Activated T-helper 1 cell treated with anti-CD3 and anti-CD28 coated beads, Interleukin-12 subunit alpha, Interleukin-12 subunit beta, Interleukin-2, Interleukin-4 antibody, amounts not matched to agents 30 ng/mL and 10 ng/mL and 1 ng/mL, durations not matched to agents 14 hours and 24 hours and 36 hours (primary cell): ENCODE measurements around the gene SLC44A1. TPM values are rescaled to one million over a fixed set of nuclear protein-coding genes. Genes with fewer than 3 reads are reported as not detected.

Experiments used
- DNase-seq: peaks from one replicate; pipeline ENCODE4 v3.0.0; 2021; ENCODE audit warnings: low spot score
- H3K27ac Mint-ChIP-seq: one replicate; pipeline ENCODE4 v1.8.0; 2021; ENCODE audit warnings: mild to moderate bottlenecking, mixed read lengths
- H3K27me3 Mint-ChIP-seq: one replicate; pipeline ENCODE4 v1.8.0; 2022; ENCODE audit warnings: mild to moderate bottlenecking, moderate library complexity, mixed read lengths; ENCODE audit not compliant: insufficient read depth
- H3K36me3 Mint-ChIP-seq: one replicate; pipeline ENCODE4 v1.8.0; 2021; ENCODE audit warnings: low read depth, mixed read lengths
- H3K4me1 Mint-ChIP-seq: one replicate; pipeline ENCODE4 v1.8.0; 2021; ENCODE audit warnings: low read depth, mixed read lengths
- H3K4me3 Mint-ChIP-seq: one replicate; pipeline ENCODE4 v1.8.0; 2021; ENCODE audit warnings: mild to moderate bottlenecking, moderate library complexity, mixed read lengths
- H3K9me3 Mint-ChIP-seq: one replicate; pipeline ENCODE4 v1.8.0; 2021; ENCODE audit warnings: mixed read lengths
- intact Hi-C: fragments of 100-400 bp; cut with micrococcal nuclease; formaldehyde crosslinking; loops from one replicate; pipeline ENCODE4 v1.15.1; 2024
- total RNA-seq: library from RNA; stranded (reverse); gene quantifications from 2 replicates; pipeline ENCODE4 v1.2.3, GENCODE V29; 2022

SLC44A1 gene
- total RNA-seq, 1 donor from 2014 or later = 3.8 TPM

GRCh38 chr9:105341434-105342146, 97.1 kb downstream of the SLC44A1 start:
- intact Hi-C loops = loop anchor here (2.0 to 10.0 kb wide), 3 partner anchors 17 to 1247 kb away; partner anchors contain the start of gene SMC2
- no peak overlapping the region for H3K27ac Mint-ChIP-seq
- no peaks in the 10 kb centered on the region for H3K27me3 Mint-ChIP-seq
- no peaks in the 10 kb centered on the region for H3K9me3 Mint-ChIP-seq
- peaks cover 4% of the 10 kb centered on the region for H3K36me3 Mint-ChIP-seq
- H3K4me1 Mint-ChIP-seq = peaks cover 23% of the 10 kb centered on the region
- H3K4me3 Mint-ChIP-seq = no peak overlapping the region
- no peak for DNase-seq

GRCh38 chr9:105342147-105342505, 97.7 kb downstream of the SLC44A1 start:
- no peaks in the 10 kb centered on the region for H3K27me3 Mint-ChIP-seq
- H3K4me1 Mint-ChIP-seq = peaks cover 23% of the 10 kb centered on the region
- no peak overlapping the region for H3K4me3 Mint-ChIP-seq
- no peak for DNase-seq
- intact Hi-C loops = loop anchor here (10.0 kb wide), 1 partner anchor 1247 kb away; the partner anchor contains the start of gene SMC2
- H3K27ac Mint-ChIP-seq = no peak overlapping the region
- peaks cover 2% of the 10 kb centered on the region for H3K36me3 Mint-ChIP-seq
- H3K9me3 Mint-ChIP-seq = no peaks in the 10 kb centered on the region

- no peaks in the 10 kb centered on the region for H3K27me3 Mint-ChIP-seq
- intact Hi-C loops = loop anchor here (10.0 kb wide), 1 partner anchor 1249 kb away; the partner anchor contains the start of gene SMC2
- H3K9me3 Mint-ChIP-seq = no peaks in the 10 kb centered on the region
- H3K27ac Mint-ChIP-seq = no peak overlapping the region
- H3K4me1 Mint-ChIP-seq = peaks cover 23% of the 10 kb centered on the region
- peaks cover 1% of the 10 kb centered on the region for H3K36me3 Mint-ChIP-seq
- DNase-seq = no peak
- H3K4me3 Mint-ChIP-seq = no peak overlapping the region
Observed at GRCh38 chr9:105344283-105344682, 99.8 kb downstream of the SLC44A1 start.

GRCh38 chr9:105345626-105346025, 101.2 kb downstream of the SLC44A1 start:
- intact Hi-C loops = loop anchor here (10.0 kb wide), 1 partner anchor 1251 kb away; the partner anchor contains the start of gene SMC2
- H3K9me3 Mint-ChIP-seq = no peaks in the 10 kb centered on the region
- no peak overlapping the region for H3K4me3 Mint-ChIP-seq
- H3K36me3 Mint-ChIP-seq = peaks cover 1% of the 10 kb centered on the region
- H3K27ac Mint-ChIP-seq = no peak overlapping the region
- DNase-seq = no peak
- no peaks in the 10 kb centered on the region for H3K27me3 Mint-ChIP-seq
- peaks cover 13% of the 10 kb centered on the region for H3K4me1 Mint-ChIP-seq

- DNase-seq = no peak
- intact Hi-C loops = loop anchor here (10.0 kb wide), 1 partner anchor 1251 kb away; the partner anchor contains the start of gene SMC2
- no peaks in the 10 kb centered on the region for H3K9me3 Mint-ChIP-seq
- no peak overlapping the region for H3K4me3 Mint-ChIP-seq
- peaks cover 13% of the 10 kb centered on the region for H3K4me1 Mint-ChIP-seq
- peaks cover 1% of the 10 kb centered on the region for H3K36me3 Mint-ChIP-seq
- no peaks in the 10 kb centered on the region for H3K27me3 Mint-ChIP-seq
- no peak overlapping the region for H3K27ac Mint-ChIP-seq
Observed at GRCh38 chr9:105346273-105346672, 101.8 kb downstream of the SLC44A1 start.

GRCh38 chr9:105354448-105354847, 110.0 kb downstream of the SLC44A1 start:
- DNase-seq = no peak
- H3K4me3 Mint-ChIP-seq = no peak overlapping the region
- intact Hi-C loops = no loop called here

GRCh38 chr9:105355781-105356180, 111.3 kb downstream of the SLC44A1 start:
- Mint-ChIP-seq H3K27me3 (peaks cover 2% of the 10 kb centered on the region), H3K4me1 (peaks cover 18% of the 10 kb centered on the region), H3K9me3 (no peaks in the 10 kb centered on the region), H3K4me3 (no peak overlapping the region), H3K27ac (no peak overlapping the region), H3K36me3 (peaks cover 2% of the 10 kb centered on the region)
- DNase-seq = no peak
- intact Hi-C loops = no loop called here

More at GRCh38 chr9:105354448-105354847, 110.0 kb downstream of the SLC44A1 start:
- no peaks in the 10 kb centered on the region for H3K36me3 Mint-ChIP-seq
- peaks cover 2% of the 10 kb centered on the region for H3K27me3 Mint-ChIP-seq
- H3K27ac Mint-ChIP-seq = no peak overlapping the region
- peaks cover 5% of the 10 kb centered on the region for H3K4me1 Mint-ChIP-seq
- no peaks in the 10 kb centered on the region for H3K9me3 Mint-ChIP-seq

- no peak overlapping the region for H3K4me3 Mint-ChIP-seq
- no peak overlapping the region for H3K27ac Mint-ChIP-seq
- H3K27me3 Mint-ChIP-seq = no peaks in the 10 kb centered on the region
- intact Hi-C loops = loop anchor here (2.0 kb wide), 1 partner anchor 17 kb away; no protein-coding TSS in a partner anchor
- H3K36me3 Mint-ChIP-seq = peaks cover 5% of the 10 kb centered on the region
- peaks cover 18% of the 10 kb centered on the region for H3K4me1 Mint-ChIP-seq
- H3K9me3 Mint-ChIP-seq = no peaks in the 10 kb centered on the region
- no peak for DNase-seq
Observed at GRCh38 chr9:105357937-105358336, 113.5 kb downstream of the SLC44A1 start.

GRCh38 chr9:105359892-105360291, 115.4 kb downstream of the SLC44A1 start:
- DNase-seq = peak; percentile 11
- Mint-ChIP-seq H3K27ac (peak overlapping the region; percentile 49), H3K4me1 (peaks cover 18% of the 10 kb centered on the region), H3K9me3 (no peaks in the 10 kb centered on the region), H3K36me3 (peaks cover 5% of the 10 kb centered on the region), H3K4me3 (no peak overlapping the region), H3K27me3 (peaks cover 7% of the 10 kb centered on the region)
- intact Hi-C loops = loop anchor here (1.0 to 10.0 kb wide), 9 partner anchors 19 to 433 kb away; partner anchors contain the start of genes ABCA1, SLC44A1 and TMEM38B

GRCh38 chr9:105360344-105360743, 115.9 kb downstream of the SLC44A1 start:
- H3K27ac Mint-ChIP-seq = no peak overlapping the region
- H3K36me3 Mint-ChIP-seq = peaks cover 5% of the 10 kb centered on the region
- H3K4me1 Mint-ChIP-seq = peaks cover 18% of the 10 kb centered on the region
- peaks cover 7% of the 10 kb centered on the region for H3K27me3 Mint-ChIP-seq
- no peak for DNase-seq
- intact Hi-C loops = loop anchor here (1.0 to 10.0 kb wide), 8 partner anchors 24 to 433 kb away; partner anchors contain the start of genes ABCA1, SLC44A1 and TMEM38B
- H3K4me3 Mint-ChIP-seq = no peak overlapping the region
- H3K9me3 Mint-ChIP-seq = no peaks in the 10 kb centered on the region

GRCh38 chr9:105361873-105362272, 117.4 kb downstream of the SLC44A1 start:
- H3K4me3 Mint-ChIP-seq = no peak overlapping the region
- intact Hi-C loops = loop anchor here (2.0 to 10.0 kb wide), 5 partner anchors 23 to 435 kb away; partner anchors contain the start of genes ABCA1 and TMEM38B
- peaks cover 5% of the 10 kb centered on the region for H3K36me3 Mint-ChIP-seq

GRCh38 chr9:105362470-105362869, 118.0 kb downstream of the SLC44A1 start:
- intact Hi-C loops = loop anchor here (5.0 to 10.0 kb wide), 3 partner anchors 65 to 435 kb away; partner anchors contain the start of genes ABCA1 and TMEM38B
- peaks cover 5% of the 10 kb centered on the region for H3K36me3 Mint-ChIP-seq
- no peaks in the 10 kb centered on the region for H3K9me3 Mint-ChIP-seq
- no peak for DNase-seq
- peaks cover 18% of the 10 kb centered on the region for H3K4me1 Mint-ChIP-seq
- no peak overlapping the region for H3K27ac Mint-ChIP-seq
- H3K4me3 Mint-ChIP-seq = no peak overlapping the region
- H3K27me3 Mint-ChIP-seq = peaks cover 7% of the 10 kb centered on the region

More at GRCh38 chr9:105361873-105362272, 117.4 kb downstream of the SLC44A1 start:
- H3K9me3 Mint-ChIP-seq = no peaks in the 10 kb centered on the region
- DNase-seq = no peak
- H3K4me1 Mint-ChIP-seq = peaks cover 18% of the 10 kb centered on the region
- no peak overlapping the region for H3K27ac Mint-ChIP-seq
- peaks cover 7% of the 10 kb centered on the region for H3K27me3 Mint-ChIP-seq

GRCh38 chr9:105363837-105364236, 119.4 kb downstream of the SLC44A1 start:
- H3K27ac Mint-ChIP-seq = no peak overlapping the region
- peaks cover 13% of the 10 kb centered on the region for H3K4me1 Mint-ChIP-seq
- peaks cover 10% of the 10 kb centered on the region for H3K27me3 Mint-ChIP-seq
- no peak overlapping the region for H3K4me3 Mint-ChIP-seq
- peaks cover 5% of the 10 kb centered on the region for H3K36me3 Mint-ChIP-seq
- H3K9me3 Mint-ChIP-seq = no peaks in the 10 kb centered on the region
- DNase-seq = no peak
- intact Hi-C loops = loop anchor here (5.0 to 10.0 kb wide), 3 partner anchors 67 to 437 kb away; partner anchors contain the start of genes ABCA1 and TMEM38B
